WTC11 (cell line): ENCODE results near the gene NFKBIE. TPM values are rescaled to one million over a fixed set of nuclear protein-coding genes. Genes with fewer than 3 reads are reported as not detected.

Experiments
- ATAC-seq: fragments of 200-7000 bp; cut with Tn5 transposase; 2 replicates; pipeline ENCODE4 v1.10.0; 2021; ENCODE audit warnings: mild to moderate bottlenecking, moderate library complexity
- CTCF ChIA-PET: fragments of 300-600 bp; sonication (Branson Sonifier 250); formaldehyde crosslinking; loops from one replicate; lab custom pipeline; 2021; ENCODE audit warnings: antibody characterized with exemption; lab: Charles Lee
- POLR2A ChIA-PET: fragments of 350-600 bp; sonication (Branson Sonifier 250); formaldehyde crosslinking; loops from one replicate; lab custom pipeline; 2021; ENCODE audit warnings: antibody characterized with exemption; lab: Charles Lee
- DNase-seq: peaks from one replicate; pipeline ENCODE4 v3.0.0; 2021; ENCODE audit warnings: low spot score
- H3K27ac Mint-ChIP-seq: 2 replicates; pipeline ENCODE4 v1.8.0; 2021; ENCODE audit warnings: mixed read lengths
- H3K27me3 Mint-ChIP-seq: 2 replicates; pipeline ENCODE4 v1.8.0; 2021; ENCODE audit warnings: low read depth, mild to moderate bottlenecking, moderate library complexity, mixed read lengths
- H3K36me3 Mint-ChIP-seq: 2 replicates; pipeline ENCODE4 v1.8.0; 2021; ENCODE audit warnings: mixed read lengths
- H3K4me1 Mint-ChIP-seq: 2 replicates; pipeline ENCODE4 v1.8.0; 2022; ENCODE audit warnings: mixed read lengths
- H3K4me3 Mint-ChIP-seq: 2 replicates; pipeline ENCODE4 v1.8.0; 2021; ENCODE audit warnings: mild to moderate bottlenecking, moderate library complexity, mixed read lengths
- H3K9me3 Mint-ChIP-seq: 2 replicates; pipeline ENCODE4 v1.8.0; 2021; ENCODE audit warnings: mixed read lengths
- E2F1 ChIP-seq: sonication (generic); formaldehyde crosslinking; IDR thresholded peaks from 2 replicates; pipeline ENCODE4 v1.8.0; 2022; ENCODE audit warnings: mild to moderate bottlenecking, missing genetic modification reagents
- E2F4 ChIP-seq: sonication (generic); formaldehyde crosslinking; IDR thresholded peaks from 2 replicates; pipeline ENCODE4 v1.8.1; 2022; ENCODE audit warnings: low read depth, mild to moderate bottlenecking, moderate library complexity, missing genetic modification reagents, borderline replicate concordance
- ETV6 ChIP-seq: sonication (generic); formaldehyde crosslinking; IDR thresholded peaks from 2 replicates; pipeline ENCODE4 v1.8.1; 2022; ENCODE audit warnings: mild to moderate bottlenecking, missing genetic modification reagents
- FOXJ3 ChIP-seq: sonication (generic); formaldehyde crosslinking; IDR thresholded peaks from 2 replicates; pipeline ENCODE4 v1.9.0; 2021; ENCODE audit warnings: missing genetic modification reagents, mild to moderate bottlenecking, borderline replicate concordance
- FOXP1 ChIP-seq: sonication (generic); formaldehyde crosslinking; IDR thresholded peaks from 2 replicates; pipeline ENCODE4 v1.8.0; 2022; ENCODE audit warnings: missing genetic modification reagents, mild to moderate bottlenecking, moderate library complexity, borderline replicate concordance
- GABPB1 ChIP-seq: sonication (generic); formaldehyde crosslinking; IDR thresholded peaks from 2 replicates; pipeline ENCODE4 v1.8.1; 2023; ENCODE audit warnings: mild to moderate bottlenecking, missing genetic modification reagents
- GRHL2 ChIP-seq: fragments of 250-450 bp; sonication (Bioruptor Pico); IDR thresholded peaks from 2 replicates; pipeline ENCODE4 v1.8.0; 2022; ENCODE audit warnings: mild to moderate bottlenecking, moderate library complexity; ENCODE audit not compliant: insufficient replicate concordance, severe bottlenecking
- NR3C1 ChIP-seq: sonication (generic); formaldehyde crosslinking; conservative IDR thresholded peaks from 2 replicates; pipeline ENCODE4 v1.8.1; 2023; ENCODE audit warnings: low read depth, mild to moderate bottlenecking, missing genetic modification reagents
- PREB ChIP-seq: sonication (generic); formaldehyde crosslinking; IDR thresholded peaks from 2 replicates; pipeline ENCODE4 v1.8.1; 2022; ENCODE audit warnings: mild to moderate bottlenecking, missing genetic modification reagents, moderate library complexity, borderline replicate concordance
- SOX15 ChIP-seq: fragments of 250-450 bp; sonication (Bioruptor Pico); IDR thresholded peaks from 2 replicates; pipeline ENCODE4 v1.9.0; 2021; ENCODE audit warnings: mild to moderate bottlenecking
- TEAD1 ChIP-seq: sonication (generic); formaldehyde crosslinking; IDR thresholded peaks from 2 replicates; pipeline ENCODE4 v1.8.0; 2022; ENCODE audit warnings: mild to moderate bottlenecking, missing genetic modification reagents
- TEAD4 ChIP-seq: sonication (generic); formaldehyde crosslinking; IDR thresholded peaks from 2 replicates; pipeline ENCODE4 v1.8.0; 2022; ENCODE audit warnings: mild to moderate bottlenecking, missing genetic modification reagents
- TP53 ChIP-seq: sonication (generic); formaldehyde crosslinking; IDR thresholded peaks from 2 replicates; pipeline ENCODE4 v1.8.1; 2023; ENCODE audit warnings: mild to moderate bottlenecking, missing genetic modification reagents
- USF2 ChIP-seq: sonication (generic); formaldehyde crosslinking; IDR thresholded peaks from 2 replicates; pipeline ENCODE4 v1.8.1; 2023; ENCODE audit warnings: mild to moderate bottlenecking, missing genetic modification reagents, moderate library complexity
- ZNF232 ChIP-seq: sonication (generic); formaldehyde crosslinking; IDR thresholded peaks from 2 replicates; pipeline ENCODE4 v1.8.0; 2022; ENCODE audit warnings: mild to moderate bottlenecking, missing genetic modification reagents
- ZNF263 ChIP-seq: sonication (generic); formaldehyde crosslinking; IDR thresholded peaks from 2 replicates; pipeline ENCODE4 v1.8.1; 2022; ENCODE audit warnings: low read depth, mild to moderate bottlenecking, moderate library complexity, missing genetic modification reagents
- ZNF671 ChIP-seq: fragments of 250-450 bp; sonication (Bioruptor Pico); IDR thresholded peaks from 2 replicates; pipeline ENCODE4 v1.8.0; 2021; ENCODE audit warnings: mild to moderate bottlenecking
- total RNA-seq: library from RNA; stranded (reverse); gene quantifications from 3 replicates; pipeline ENCODE4 v1.2.3, GENCODE V29; 2021
- TF ChIP-seq, protein P1 (sequence below): sonication (generic); formaldehyde crosslinking; IDR thresholded peaks from 2 replicates; pipeline ENCODE4 v1.8.0; 2022; ENCODE audit warnings: mild to moderate bottlenecking, missing genetic modification reagents
- TF ChIP-seq, protein P2 (sequence below): sonication (generic); formaldehyde crosslinking; IDR thresholded peaks from 2 replicates; pipeline ENCODE4 v1.8.0; 2023; ENCODE audit warnings: mild to moderate bottlenecking, missing genetic modification reagents
- TF ChIP-seq, protein P3 (sequence below): sonication (generic); formaldehyde crosslinking; IDR thresholded peaks from 2 replicates; pipeline ENCODE4 v1.8.1; 2023; ENCODE audit warnings: mild to moderate bottlenecking, missing genetic modification reagents, moderate library complexity

Gene NFKBIE
- total RNA-seq, 1 experiment from 2014 or later: 10.3 TPM

DNA sequence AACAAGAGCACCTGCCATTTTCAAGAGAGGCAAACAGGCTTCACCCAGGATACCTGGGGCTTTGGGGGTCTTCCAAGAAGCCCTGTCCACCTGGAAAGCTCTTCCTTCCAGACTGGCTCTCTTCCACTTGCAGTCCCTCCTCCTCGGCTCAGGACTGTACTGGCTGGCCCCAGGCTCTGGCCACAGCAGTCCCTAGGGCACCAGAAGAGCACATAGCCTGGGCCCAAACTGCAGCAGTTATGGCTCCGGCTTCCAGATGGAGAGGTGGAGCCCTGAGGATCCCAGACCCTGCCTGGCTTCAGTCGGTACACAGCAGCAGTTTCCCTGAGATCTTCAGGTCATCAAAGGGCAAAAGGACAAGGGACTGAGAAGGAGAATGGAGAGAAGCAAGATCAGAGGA lies 6.4 kb downstream of the NFKBIE start:
- TF ChIP-seq, protein P1, sequence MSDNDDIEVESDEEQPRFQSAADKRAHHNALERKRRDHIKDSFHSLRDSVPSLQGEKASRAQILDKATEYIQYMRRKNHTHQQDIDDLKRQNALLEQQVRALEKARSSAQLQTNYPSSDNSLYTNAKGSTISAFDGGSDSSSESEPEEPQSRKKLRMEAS (CRISPR knock-in tag): no peak
- TF ChIP-seq ZNF671 (CRISPR knock-in tag) (no peak), ETV6 (no peak), TEAD1 (CRISPR knock-in tag) (no peak), FOXJ3 (CRISPR knock-in tag) (no peak), E2F1 (CRISPR knock-in tag) (no peak), GRHL2 (CRISPR knock-in tag) (no peak), FOXP1 (CRISPR knock-in tag) (no peak), GABPB1 (CRISPR knock-in tag) (no peak), ZNF232 (no peak), SOX15 (CRISPR knock-in tag) (no peak)
- TF ChIP-seq, all 79 proteins: peak for 0
- Mint-ChIP-seq H3K36me3 (peaks cover 19% of the 10 kb centered on the region), H3K4me3 (no peak overlapping the region), H3K27me3 (no peaks in the 10 kb centered on the region), H3K9me3 (no peaks in the 10 kb centered on the region), H3K27ac (no peak overlapping the region; the same call in 1 of the 2 replicates), H3K4me1 (peaks cover 37% of the 10 kb centered on the region)
- ChIA-PET CTCF (no interaction called here), POLR2A (no interaction called here)
- no peak for ATAC-seq
- no peak for DNase-seq

DNA sequence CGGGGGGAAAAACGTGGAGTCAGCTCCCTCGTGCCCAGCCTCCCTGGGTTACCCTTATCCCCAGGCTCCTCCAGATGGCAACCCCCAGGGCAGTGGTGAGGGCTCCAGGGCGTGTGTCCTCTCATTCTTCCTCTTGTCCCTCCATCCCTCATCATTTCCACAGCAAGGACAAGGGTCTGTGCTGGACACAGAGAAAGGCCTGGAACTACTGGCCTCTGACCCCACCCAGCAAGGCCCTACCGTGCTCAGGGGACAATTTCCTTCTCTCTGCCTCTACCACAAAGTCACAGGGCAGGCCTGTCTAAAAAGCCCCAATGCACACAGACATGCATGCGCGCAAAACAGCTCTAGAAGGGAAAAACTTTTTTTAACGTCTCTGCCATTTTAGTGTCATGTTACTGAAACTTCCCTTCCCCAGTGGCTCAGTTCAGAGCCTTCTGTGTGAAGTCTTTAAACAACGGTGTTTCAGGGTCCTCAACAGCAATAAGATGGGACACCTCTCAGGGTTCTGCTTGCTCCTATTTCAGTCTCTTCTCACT lies 7.0 kb downstream of the NFKBIE start:
- Mint-ChIP-seq H3K36me3 (peaks cover 24% of the 10 kb centered on the region), H3K4me3 (peak overlapping the region; percentile 68; the same call in 1 of the 2 replicates), H3K27ac (peak overlapping the region; percentile 55), H3K4me1 (peaks cover 35% of the 10 kb centered on the region), H3K27me3 (no peaks in the 10 kb centered on the region), H3K9me3 (no peaks in the 10 kb centered on the region)
- ChIA-PET CTCF (interaction anchor here (2.5 kb wide), 1 partner anchor 47 kb away, joined by 11 read pairs; no protein-coding TSS in a partner anchor), POLR2A (no interaction called here)
- TF ChIP-seq TP53 (CRISPR knock-in tag) (no peak), TEAD4 (CRISPR knock-in tag) (no peak)
- TF ChIP-seq, protein P2, sequence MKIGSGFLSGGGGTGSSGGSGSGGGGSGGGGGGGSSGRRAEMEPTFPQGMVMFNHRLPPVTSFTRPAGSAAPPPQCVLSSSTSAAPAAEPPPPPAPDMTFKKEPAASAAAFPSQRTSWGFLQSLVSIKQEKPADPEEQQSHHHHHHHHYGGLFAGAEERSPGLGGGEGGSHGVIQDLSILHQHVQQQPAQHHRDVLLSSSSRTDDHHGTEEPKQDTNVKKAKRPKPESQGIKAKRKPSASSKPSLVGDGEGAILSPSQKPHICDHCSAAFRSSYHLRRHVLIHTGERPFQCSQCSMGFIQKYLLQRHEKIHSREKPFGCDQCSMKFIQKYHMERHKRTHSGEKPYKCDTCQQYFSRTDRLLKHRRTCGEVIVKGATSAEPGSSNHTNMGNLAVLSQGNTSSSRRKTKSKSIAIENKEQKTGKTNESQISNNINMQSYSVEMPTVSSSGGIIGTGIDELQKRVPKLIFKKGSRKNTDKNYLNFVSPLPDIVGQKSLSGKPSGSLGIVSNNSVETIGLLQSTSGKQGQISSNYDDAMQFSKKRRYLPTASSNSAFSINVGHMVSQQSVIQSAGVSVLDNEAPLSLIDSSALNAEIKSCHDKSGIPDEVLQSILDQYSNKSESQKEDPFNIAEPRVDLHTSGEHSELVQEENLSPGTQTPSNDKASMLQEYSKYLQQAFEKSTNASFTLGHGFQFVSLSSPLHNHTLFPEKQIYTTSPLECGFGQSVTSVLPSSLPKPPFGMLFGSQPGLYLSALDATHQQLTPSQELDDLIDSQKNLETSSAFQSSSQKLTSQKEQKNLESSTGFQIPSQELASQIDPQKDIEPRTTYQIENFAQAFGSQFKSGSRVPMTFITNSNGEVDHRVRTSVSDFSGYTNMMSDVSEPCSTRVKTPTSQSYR (CRISPR knock-in tag): no peak
- DNase-seq (no peak), ATAC-seq (no peak)

GRCh38 chr6:44257753-44258324 lies 7.5 kb downstream of the NFKBIE start:
- H3K27ac Mint-ChIP-seq: peak overlapping the region; percentile 75
- DNase-seq: no peak
- H3K36me3 Mint-ChIP-seq: peaks cover 30% of the 10 kb centered on the region
- ATAC-seq: no peak
- H3K27me3 Mint-ChIP-seq: no peaks in the 10 kb centered on the region
- ChIA-PET CTCF (interaction anchor here (1.0 to 2.5 kb wide), 10 partner anchors 10 to 628 kb away, joined by 3 to 23 read pairs (median 12); partner anchors contain the start of genes AARS2, SLC29A1 and TMEM151B), POLR2A (interaction anchor here (1.1 to 3.7 kb wide), 4 partner anchors 11 to 85 kb away, joined by 3 to 83 read pairs (median 8); partner anchors contain the start of genes AARS2 and HSP90AB1)
- TF ChIP-seq PREB (CRISPR knock-in tag): no peak
- TF ChIP-seq E2F4 (CRISPR knock-in tag): no peak
- TF ChIP-seq FOXP1 (CRISPR knock-in tag): no peak
- no peak for TF ChIP-seq USF2 (CRISPR knock-in tag)
- TF ChIP-seq, protein P3, sequence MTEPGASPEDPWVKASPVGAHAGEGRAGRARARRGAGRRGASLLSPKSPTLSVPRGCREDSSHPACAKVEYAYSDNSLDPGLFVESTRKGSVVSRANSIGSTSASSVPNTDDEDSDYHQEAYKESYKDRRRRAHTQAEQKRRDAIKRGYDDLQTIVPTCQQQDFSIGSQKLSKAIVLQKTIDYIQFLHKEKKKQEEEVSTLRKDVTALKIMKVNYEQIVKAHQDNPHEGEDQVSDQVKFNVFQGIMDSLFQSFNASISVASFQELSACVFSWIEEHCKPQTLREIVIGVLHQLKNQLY (CRISPR knock-in tag): no peak
- TF ChIP-seq ZNF263: no peak
- TF ChIP-seq NR3C1 (CRISPR knock-in tag): no peak
- no peaks in the 10 kb centered on the region for H3K9me3 Mint-ChIP-seq
- peak overlapping the region; percentile 68 for H3K4me3 Mint-ChIP-seq
- H3K4me1 Mint-ChIP-seq: peaks cover 30% of the 10 kb centered on the region
